HepG2 (cell line): ENCODE results near the gene ZNF491. TPM values are rescaled to one million over a fixed set of nuclear protein-coding genes. Genes with fewer than 3 reads are reported as not detected.

Experiments used
- ATAC-seq: fragments of 200-7000 bp; cut with Tn5 transposase; 3 replicates; pipeline ENCODE4 v1.9.1; 2020; ENCODE audit warnings: mild to moderate bottlenecking, moderate library complexity
- BruUV-seq: library from RNA; stranded (reverse); fragments of 400-500 nt; replicated peaks from 2 replicates; lab custom pipeline; 2021; lab: Mats Ljungman, UMichigan
- CTCF ChIA-PET: fragments of 300-600 bp; formaldehyde crosslinking; extraction: SDS; loops from one replicate; lab custom pipeline; 2021; ENCODE audit warnings: low total read pairs, inconsistent platforms, low intra/inter-chr PET ratio; lab: Yijun Ruan, JAX
- POLR2A ChIA-PET: fragments of 350-600 bp; sonication (Branson Sonifier 250); formaldehyde crosslinking; loops from one replicate; lab custom pipeline; 2020; ENCODE audit warnings: antibody characterized with exemption, inconsistent platforms; lab: Yijun Ruan, JAX
- DNase-seq: peaks from one replicate; pipeline ENCODE4 v3.0.0-alpha.2; 2015; ENCODE audit warnings: low spot score
- FAIRE-seq: peaks from 3 replicates; lab custom pipeline; 2011; peaks lifted over from hg19 to GRCh38; lab: Jason Lieb, UNC
- H2AFZ ChIP-seq: one replicate; pipeline ENCODE4 v1.6.1; 2011; ENCODE audit warnings: low read length, inconsistent platforms
- H3K27ac ChIP-seq: fragments of 300-600 bp; 3 replicates; pipeline ENCODE4 v1.8.0; 2011; ENCODE audit warnings: mixed run types, mild to moderate bottlenecking, mixed read lengths, low read length, inconsistent platforms; ENCODE audit not compliant: insufficient read depth; ENCODE audit errors: extremely low read length
- H3K27me3 ChIP-seq, 2 experiments: fragments of 200-600 bp in 1 of 2; 2 replicates in 1 of 2; 3 replicates in 1 of 2; pipeline versions ENCODE4 v1.6.0 to v1.8.0; 2011; ENCODE audit warnings: low read length in 2 of 2, mild to moderate bottlenecking in 2 of 2, moderate library complexity in 2 of 2, inconsistent platforms in 1 of 2; ENCODE audit not compliant: insufficient read depth in 2 of 2, control insufficient read depth in 1 of 2
- H3K36me3 ChIP-seq, 2 experiments: fragments of 200-600 bp in 1 of 2; replicated peaks in 1 of 2; 2 replicates in 1 of 2; 3 replicates in 1 of 2; pipeline versions ENCODE4 v1.5.1 to v1.8.0; 2011; ENCODE audit warnings: low read length in 2 of 2, inconsistent platforms in 1 of 2; ENCODE audit not compliant: insufficient read depth in 2 of 2, control insufficient read depth in 1 of 2
- H3K4me1 ChIP-seq: 2 replicates; pipeline ENCODE4 v1.5.1; 2012; ENCODE audit warnings: low read length, inconsistent platforms; ENCODE audit not compliant: insufficient read depth
- H3K4me2 ChIP-seq: 2 replicates; pipeline ENCODE4 v1.6.0; 2011; ENCODE audit warnings: low read depth, low read length, inconsistent platforms
- H3K4me3 ChIP-seq, 3 experiments: fragments of 200-600 bp in 1 of 3; sonication (generic), shearing (Covaris generic) in 1 of 3; replicated peaks in 1 of 3; 2 replicates each; pipeline ENCODE4 v1.5.1; 2011 to 2016; ENCODE audit warnings: low read length in 3 of 3, inconsistent platforms in 2 of 3, low read depth in 2 of 3, mild to moderate bottlenecking in 2 of 3, control low read depth in 1 of 3, mixed read lengths in 1 of 3; ENCODE audit not compliant: insufficient read depth in 1 of 3
- H3K79me2 ChIP-seq: one replicate; pipeline ENCODE4 v1.6.1; 2011; ENCODE audit warnings: low read length, inconsistent platforms; ENCODE audit not compliant: insufficient read depth
- H3K9ac ChIP-seq: 2 replicates; pipeline ENCODE4 v1.6.0; 2011; ENCODE audit warnings: mild to moderate bottlenecking, low read depth, low read length, inconsistent platforms; ENCODE audit not compliant: insufficient read depth
- H3K9me3 ChIP-seq: 2 replicates; pipeline ENCODE4 v1.5.1; 2012; ENCODE audit warnings: mild to moderate bottlenecking, low read length
- H4K20me1 ChIP-seq: 2 replicates; pipeline ENCODE4 v1.6.0; 2011; ENCODE audit warnings: inconsistent platforms, mild to moderate bottlenecking, low read length, moderate library complexity; ENCODE audit not compliant: insufficient read depth
- CERS6 ChIP-seq: sonication (generic); formaldehyde crosslinking; IDR thresholded peaks from 2 replicates; pipeline ENCODE4 v1.5.0; 2020; ENCODE audit warnings: missing genetic modification reagents
- DNMT3B ChIP-seq: conservative IDR thresholded peaks from 2 replicates; pipeline ENCODE4 v1.6.1; 2016; ENCODE audit warnings: missing biosample characterization, control low read depth
- ELF1 ChIP-seq: sonication (generic); formaldehyde crosslinking; IDR thresholded peaks from 2 replicates; pipeline ENCODE4 v1.4.0; 2020; ENCODE audit warnings: missing genetic modification reagents
- ISX ChIP-seq: sonication (generic); formaldehyde crosslinking; conservative IDR thresholded peaks from 2 replicates; pipeline ENCODE4 v1.5.0; 2020; ENCODE audit warnings: missing genetic modification reagents
- JUNB ChIP-seq: sonication (generic); formaldehyde crosslinking; IDR thresholded peaks from 2 replicates; pipeline ENCODE4 v1.8.0; 2022; ENCODE audit warnings: missing genetic modification reagents, mild to moderate bottlenecking, borderline replicate concordance
- RBM22 ChIP-seq: fragments of 200-400 bp; formaldehyde crosslinking; optimal IDR thresholded peaks from 2 replicates; pipeline ENCODE3; 2017; ENCODE audit warnings: mild to moderate bottlenecking, low read length, moderate library complexity
- RNF2 ChIP-seq: fragments of 450-650 bp; conservative IDR thresholded peaks from 2 replicates; pipeline ENCODE4 v1.6.1; 2016; ENCODE audit warnings: low read depth
- SKIL ChIP-seq: sonication (generic); formaldehyde crosslinking; IDR thresholded peaks from 2 replicates; pipeline ENCODE4 v1.8.0; 2022; ENCODE audit warnings: missing genetic modification reagents, mild to moderate bottlenecking, moderate library complexity, borderline replicate concordance
- SOX13 ChIP-seq, 3 experiments: fragments of 450-650 bp in 1 of 3; sonication (generic) in 1 of 3; formaldehyde crosslinking in 1 of 3; IDR thresholded peaks in 2 of 3; conservative IDR thresholded peaks in 1 of 3; 2 replicates each; pipeline versions ENCODE4 v1.5.0 to v1.6.1; 2016 to 2020; ENCODE audit warnings: antibody characterized with exemption in 1 of 3, mild to moderate bottlenecking in 1 of 3, missing compliant biosample characterization in 1 of 3, missing genetic modification reagents in 1 of 3, moderate library complexity in 1 of 3
- SP1 ChIP-seq, 2 experiments: fragments of 450-650 bp in 1 of 2; sonication (generic) in 1 of 2; formaldehyde crosslinking in 1 of 2; IDR thresholded peaks; 2 replicates each; pipeline versions ENCODE4 v1.4.0 to v1.6.1; 2016 to 2020; ENCODE audit warnings: missing genetic modification reagents in 1 of 2
- TOE1 ChIP-seq: sonication (generic); formaldehyde crosslinking; IDR thresholded peaks from 2 replicates; pipeline ENCODE4 v1.4.0; 2020; ENCODE audit warnings: mild to moderate bottlenecking, missing genetic modification reagents
- ZFP36 ChIP-seq: fragments of 150-350 bp; IDR thresholded peaks from 2 replicates; pipeline ENCODE4 v1.6.1; 2018; ENCODE audit warnings: borderline replicate concordance, low read length, low read depth; ENCODE audit not compliant: partially characterized antibody
- ZNF124 ChIP-seq: sonication (generic); formaldehyde crosslinking; IDR thresholded peaks from 2 replicates; pipeline ENCODE4 v1.4.0; 2020; ENCODE audit warnings: missing genetic modification reagents
- ZNF225 ChIP-seq: sonication (generic); formaldehyde crosslinking; IDR thresholded peaks from 2 replicates; pipeline ENCODE4 v1.4.0; 2020; ENCODE audit warnings: mild to moderate bottlenecking, missing genetic modification reagents
- ZNF451 ChIP-seq: sonication (generic); formaldehyde crosslinking; IDR thresholded peaks from 2 replicates; pipeline ENCODE4 v1.5.0; 2020; ENCODE audit warnings: mild to moderate bottlenecking, missing genetic modification reagents
- ZNF570 ChIP-seq: sonication (generic); formaldehyde crosslinking; IDR thresholded peaks from 2 replicates; pipeline ENCODE4 v1.4.0; 2020; ENCODE audit warnings: mild to moderate bottlenecking, missing genetic modification reagents, borderline replicate concordance
- ZSCAN21 ChIP-seq: sonication (generic); formaldehyde crosslinking; IDR thresholded peaks from 2 replicates; pipeline ENCODE4 v1.8.0; 2022; ENCODE audit warnings: mild to moderate bottlenecking, missing genetic modification reagents, moderate library complexity, borderline replicate concordance
- WGBS: methylation state at CpG from one replicate; pipeline ENCODE4 v1.1.6; 2017; ENCODE audit warnings: low lambda C conversion rate; 5-methylcytosine and 5-hydroxymethylcytosine counted together
- in situ Hi-C: cut with HindIII; loops from 2 replicates; pipeline ENCODE4 v1.10.0; 2017; ENCODE audit warnings: low pct_unique_long_range_greater_than_20kb; ENCODE audit not compliant: extremely low pct_ligation_motif_present
- intact Hi-C: fragments of 100-400 bp; cut with micrococcal nuclease; formaldehyde crosslinking; loops from one replicate; pipeline ENCODE4 v1.10.0; 2022; ENCODE audit not compliant: unreplicated experiment
- polyA plus RNA-seq, 8 experiments: library from polyadenylated mRNA; depleted of rRNA in 3 of 8; stranded (reverse) in 7 of 8; unstranded in 1 of 8; fragments of >200 nt; fragmentation: Illumina TruSeq in 4 of 8; extraction: Trizol in 4 of 8; gene quantifications; 2 replicates each; pipeline versions ENCODE4 v1.2.1 to v1.2.3, GENCODE V29; 2011 to 2016; ENCODE audit warnings: low read depth in 4 of 8, missing spikeins in 1 of 8, mixed read lengths in 1 of 8; ENCODE audit not compliant: insufficient read depth in 1 of 8
- total RNA-seq, 5 experiments: library from RNA; depleted of rRNA; stranded (reverse); fragments of >200 nt; fragmentation: Illumina TruSeq; extraction: Trizol; gene quantifications; 2 replicates each; pipeline ENCODE4 v1.2.3, GENCODE V29; 2016; ENCODE audit warnings: low read depth in 1 of 5

ZNF491 gene
- total and polyA plus RNA-seq, 2 of the 13 experiments (the other 11 are each of a cell fraction or from before 2014, with no cell fraction given), result 0.57 to 2.2 TPM

DNA sequence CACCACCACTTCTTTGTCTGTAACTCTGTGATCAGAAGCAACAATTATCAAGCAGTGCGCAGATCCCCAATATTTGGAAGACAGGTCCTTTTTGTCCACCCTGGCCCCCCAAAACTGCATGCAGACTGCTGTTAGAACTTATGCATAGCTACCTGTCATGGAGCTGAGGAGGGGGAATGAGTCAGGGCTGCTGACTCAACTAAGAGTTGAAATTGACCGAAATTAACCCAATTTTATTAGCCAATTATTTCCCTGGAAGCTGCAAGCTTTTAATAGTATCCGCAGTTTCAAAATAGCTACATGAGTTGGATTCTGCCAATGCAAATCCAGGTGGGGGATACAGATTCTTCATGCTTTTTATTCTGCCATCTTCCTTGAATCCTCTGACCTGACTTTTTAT, 14.0 kb upstream of the ZNF491 start:
- Histone ChIP-seq H3K27ac (no peak overlapping the region), H3K9me3 (no peaks in the 10 kb centered on the region), H3K79me2 (no peaks in the 10 kb centered on the region), H2AFZ (no peak overlapping the region), H3K36me3 (peaks cover 8 to 25% of the 10 kb centered on the region in 2 experiments), H3K4me3 (no peak overlapping the region), H3K27me3 (no peaks in the 10 kb centered on the region), H4K20me1 (no peaks in the 10 kb centered on the region), H3K9ac (no peak overlapping the region), H3K4me2 (no peak overlapping the region), H3K4me1 (no peaks in the 10 kb centered on the region)
- in situ Hi-C loops, result loop anchor here (10.0 kb wide), 1 partner anchor 110 kb away; no protein-coding TSS in a partner anchor
- no peak for DNase-seq
- 95% methylated on average over 3 of the region's 3 CpGs for WGBS
- intact Hi-C loops, result no loop called here
- no peak for FAIRE-seq
- ChIA-PET POLR2A (no interaction called here), CTCF (interaction anchor here (1.5 kb wide), 1 partner anchor 84 kb away, joined by 5 read pairs; no protein-coding TSS in a partner anchor)
- no peak for ATAC-seq
- no TSS peak for BruUV-seq
- TF ChIP-seq TOE1, result no peak
- no peak for TF ChIP-seq RNF2
- TF ChIP-seq RBM22, result no peak

GRCh38 chr19:11787536-11787935, 10.8 kb upstream of the ZNF491 start:
- CTCF ChIA-PET, result no interaction called here
- H2AFZ ChIP-seq, result no peak overlapping the region
- POLR2A ChIA-PET, result no interaction called here
- ATAC-seq (no peak), FAIRE-seq (no peak), DNase-seq (no peak)
- peaks cover 0 to 3% of the 10 kb centered on the region in 2 experiments; a peak in 1 of 5 replicates for H3K36me3 ChIP-seq
- H3K9ac ChIP-seq, result no peak overlapping the region
- no peaks in the 10 kb centered on the region for H4K20me1 ChIP-seq
- H3K27ac ChIP-seq, result no peak overlapping the region
- H3K4me2 ChIP-seq, result no peak overlapping the region
- no TSS peak for BruUV-seq
- no peaks in the 10 kb centered on the region for H3K79me2 ChIP-seq
- no peaks in the 10 kb centered on the region for H3K9me3 ChIP-seq
- H3K4me3 ChIP-seq, result no peak overlapping the region
- H3K4me1 ChIP-seq, result no peaks in the 10 kb centered on the region
- no peaks in the 10 kb centered on the region for H3K27me3 ChIP-seq
- 84% methylated on average over 3 of the region's 3 CpGs for WGBS
- intact Hi-C loops (no loop called here), in situ Hi-C loops (loop anchor here (10.0 kb wide), 1 partner anchor 113 kb away; no protein-coding TSS in a partner anchor)
- TF ChIP-seq ZFP36, result no peak
- no peak for TF ChIP-seq ZNF124 (CRISPR knock-in tag)
- TF ChIP-seq ZNF225, result no peak
- TF ChIP-seq SOX13 (IDR thresholded peaks at IDR 0.05), result no peak
- TF ChIP-seq SOX13 (CRISPR knock-in tag; conservative IDR thresholded peaks at IDR 0.05 in 1 of 2, IDR thresholded peaks at IDR 0.05 in 1 of 2), result no peak
- no peak for TF ChIP-seq JUNB (CRISPR knock-in tag)
- no peak for TF ChIP-seq ZNF451 (CRISPR knock-in tag)
- no peak for TF ChIP-seq ELF1 (CRISPR knock-in tag)
- no peak for TF ChIP-seq ZSCAN21 (CRISPR knock-in tag)
- no peak for TF ChIP-seq CERS6 (CRISPR knock-in tag)
- TF ChIP-seq DNMT3B, result no peak
- TF ChIP-seq SP1 (IDR thresholded peaks at IDR 0.05), result no peak
- TF ChIP-seq SP1 (CRISPR knock-in tag; IDR thresholded peaks at IDR 0.05), result no peak
- no peak for TF ChIP-seq ZNF570
- no peak for TF ChIP-seq ISX (CRISPR knock-in tag)
- TF ChIP-seq SKIL (CRISPR knock-in tag), result no peak
